Psoas muscle (tissue), 8 donors: ENCODE results near the gene VSNL1. TPM values are rescaled to one million over a fixed set of nuclear protein-coding genes. Genes with fewer than 3 reads are reported as not detected.

ENCODE experiments used
- ATAC-seq, 4 donors: fragments of 200-7000 bp; cut with Tn5 transposase; one replicate each; pipeline ENCODE4 v1.9.1; 2020; ENCODE audit warnings: moderate library complexity in 3 of 4, mild to moderate bottlenecking in 2 of 4
- DNase-seq, 2 donors: peaks; one replicate each; pipeline ENCODE4 v3.0.0-alpha.2; 2020
- H3K27ac ChIP-seq: fragments of 200-600 bp; one replicate; pipeline ENCODE4 v1.8.0; 2022
- H3K27me3 ChIP-seq, 3 donors: fragments of 200-600 bp in 1 of 3; one replicate each; pipeline versions ENCODE4 v1.6.1 to v1.8.0; 2013 to 2022; ENCODE audit warnings: low read length in 2 of 3, mild to moderate bottlenecking in 2 of 3, moderate library complexity in 1 of 3; ENCODE audit not compliant: insufficient read depth in 3 of 3
- H3K36me3 ChIP-seq, 2 donors: fragments of 200-600 bp in 1 of 2; one replicate each; pipeline versions ENCODE4 v1.6.1 to v1.8.0; 2013 to 2022; ENCODE audit warnings: low read depth in 1 of 2, mild to moderate bottlenecking in 1 of 2, moderate library complexity in 1 of 2; ENCODE audit not compliant: insufficient read depth in 1 of 2
- H3K4me1 ChIP-seq: fragments of 200-600 bp; one replicate; pipeline ENCODE4 v1.8.0; 2022
- H3K4me3 ChIP-seq: fragments of 200-600 bp; one replicate; pipeline ENCODE4 v1.8.0; 2022; ENCODE audit warnings: mild to moderate bottlenecking
- H3K9me3 ChIP-seq: fragments of 200-600 bp; one replicate; pipeline ENCODE4 v1.8.0; 2022
- whole genome bisulfite sequencing, 3 donors: extraction: QIAGEN DNeasy Blood & Tissue Kit; methylation state at CpG; one replicate each; pipeline versions ENCODE4 v1.1.6 to v1.1.7; 2013; 5-methylcytosine and 5-hydroxymethylcytosine counted together
- intact Hi-C, 2 donors: fragments of 100-400 bp; cut with DNase I; formaldehyde crosslinking; loops; one replicate each; pipeline versions ENCODE4 v1.11.0 to v1.14.2; 2022
- polyA plus RNA-seq, 3 donors: library from polyadenylated mRNA; stranded (reverse); fragments of 200-250 nt; gene quantifications; one replicate each; pipeline ENCODE4 v1.2.3, GENCODE V29; 2013
- total RNA-seq, 4 donors: library from RNA; stranded (reverse); fragmentation: NEBNext Ultra II Directional in 2 of 4; extraction: Animal tissue kit (Norgen Biotek cat#: 25700) in 2 of 4; gene quantifications; one replicate each; pipeline versions ENCODE4 v1.2.1 to v1.2.4, GENCODE V29; 2021 to 2023
- TF ChIP-seq, protein P1 (sequence below): fragments of 200-600 bp; IDR thresholded peaks from one replicate; pipeline ENCODE4 v1.8.0; 2022; ENCODE audit warnings: antibody characterized with exemption
- donor health status: healthy with polysubstance abuse.
- donor health status: DM: no; HTN: no; CAD: no; lungs with moderate emphysema.
- donor health status: Bipolar disorder and iron deficiency.
- donor health status: healthy.
- donor health status: DM: yes; HTN: yes; CAD: no.
- donor health status: DM: no; HTN: no; CAD: no.
- donor health status: DM: no; HTN: no; CAD: no.
- donor health status: DM: yes; HTN: yes; CAD: no.

VSNL1 gene
- total and polyA plus RNA-seq, 7 donors, result 0.05 to 0.52 (median 0.19) TPM; not detected in 3

DNA sequence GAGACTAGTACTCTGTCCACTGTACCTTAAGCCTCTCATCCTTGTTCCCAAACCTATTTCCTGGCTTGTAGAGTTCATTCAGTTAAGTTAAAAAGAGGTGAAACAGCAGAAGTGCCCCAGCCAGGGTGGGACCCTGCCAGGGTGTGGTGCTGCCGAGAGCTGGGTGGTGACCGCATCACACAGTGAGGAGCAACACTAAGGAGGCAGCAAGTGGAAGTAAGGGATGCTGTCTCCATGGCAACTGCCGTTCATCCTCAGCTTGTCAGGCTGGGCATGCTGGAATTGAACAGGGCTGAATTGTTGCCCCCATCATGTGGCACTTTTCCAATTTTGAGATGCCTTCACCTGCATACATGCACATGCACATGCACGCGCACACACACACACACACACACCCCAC is 77.0 kb downstream of the VSNL1 start:
- ATAC-seq, result no peak

DNA sequence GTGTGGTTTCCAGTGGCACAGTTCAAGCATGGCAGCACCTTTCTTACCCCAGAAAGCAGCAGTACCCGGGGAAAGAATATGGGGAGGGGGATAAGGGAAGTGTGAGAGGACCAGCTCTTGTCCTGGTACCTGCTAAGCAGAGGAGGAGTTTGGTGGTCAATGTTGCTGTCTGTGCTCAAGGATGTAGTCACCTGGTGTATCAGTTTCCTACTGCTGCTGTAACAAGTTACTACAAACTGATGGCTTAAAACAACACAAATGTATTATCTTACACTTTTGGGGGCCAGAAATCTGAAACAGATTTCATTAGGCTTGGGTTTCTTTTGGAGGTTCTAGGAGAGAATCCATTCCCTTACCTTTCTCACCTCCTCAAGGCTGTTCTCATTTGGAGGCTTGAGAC is 77.5 kb downstream of the VSNL1 start:
- TF ChIP-seq, protein P1, sequence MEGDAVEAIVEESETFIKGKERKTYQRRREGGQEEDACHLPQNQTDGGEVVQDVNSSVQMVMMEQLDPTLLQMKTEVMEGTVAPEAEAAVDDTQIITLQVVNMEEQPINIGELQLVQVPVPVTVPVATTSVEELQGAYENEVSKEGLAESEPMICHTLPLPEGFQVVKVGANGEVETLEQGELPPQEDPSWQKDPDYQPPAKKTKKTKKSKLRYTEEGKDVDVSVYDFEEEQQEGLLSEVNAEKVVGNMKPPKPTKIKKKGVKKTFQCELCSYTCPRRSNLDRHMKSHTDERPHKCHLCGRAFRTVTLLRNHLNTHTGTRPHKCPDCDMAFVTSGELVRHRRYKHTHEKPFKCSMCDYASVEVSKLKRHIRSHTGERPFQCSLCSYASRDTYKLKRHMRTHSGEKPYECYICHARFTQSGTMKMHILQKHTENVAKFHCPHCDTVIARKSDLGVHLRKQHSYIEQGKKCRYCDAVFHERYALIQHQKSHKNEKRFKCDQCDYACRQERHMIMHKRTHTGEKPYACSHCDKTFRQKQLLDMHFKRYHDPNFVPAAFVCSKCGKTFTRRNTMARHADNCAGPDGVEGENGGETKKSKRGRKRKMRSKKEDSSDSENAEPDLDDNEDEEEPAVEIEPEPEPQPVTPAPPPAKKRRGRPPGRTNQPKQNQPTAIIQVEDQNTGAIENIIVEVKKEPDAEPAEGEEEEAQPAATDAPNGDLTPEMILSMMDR, result no peak
- WGBS, 3 donors, result 80 to 88% (median 84%) methylated on average over 1 of the region's 1 CpG
- Histone ChIP-seq H3K27me3 (no peaks in the 10 kb centered on the region), H3K4me1 (no peaks in the 10 kb centered on the region), H3K9me3 (no peaks in the 10 kb centered on the region), H3K4me3 (no peak overlapping the region), H3K36me3 (no peaks in the 10 kb centered on the region), H3K27ac (no peak overlapping the region)
- no peak for DNase-seq
- intact Hi-C loops, result no loop called here
- no peak for ATAC-seq

More for the DNA sequence above, 77.0 kb downstream of the VSNL1 start:
- Histone ChIP-seq H3K4me3 (no peak overlapping the region), H3K36me3 (no peaks in the 10 kb centered on the region), H3K9me3 (no peaks in the 10 kb centered on the region), H3K4me1 (no peaks in the 10 kb centered on the region), H3K27me3 (no peaks in the 10 kb centered on the region), H3K27ac (no peak overlapping the region)
- no peak for DNase-seq
- TF ChIP-seq, protein P1, result no peak
- WGBS, 3 donors, result 88 to 91% (median 90%) methylated on average over 5 of the region's 5 CpGs
- intact Hi-C loops, result no loop called here

DNA sequence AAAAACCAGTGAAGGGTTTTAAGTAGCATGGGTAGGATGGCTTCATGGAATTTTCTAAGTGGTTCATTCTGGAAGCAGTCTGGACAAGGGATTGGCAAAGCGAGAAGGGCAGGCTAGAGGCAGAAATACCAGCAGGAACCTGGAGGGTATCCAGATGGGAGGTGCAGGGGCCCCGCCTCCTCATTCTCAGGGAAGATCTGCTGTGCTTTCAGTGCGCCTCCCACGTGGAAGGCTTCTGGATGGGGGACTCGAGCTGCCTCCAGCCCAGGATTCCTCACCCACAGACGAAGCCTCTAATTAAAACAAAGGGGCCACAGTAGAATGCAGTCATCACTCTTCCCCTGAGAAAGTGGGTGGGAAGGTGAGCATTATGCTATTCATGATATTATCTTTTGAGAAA is 79.8 kb downstream of the VSNL1 start:
- no peaks in the 10 kb centered on the region for H3K27me3 ChIP-seq
- intact Hi-C loops, result no loop called here

DNA sequence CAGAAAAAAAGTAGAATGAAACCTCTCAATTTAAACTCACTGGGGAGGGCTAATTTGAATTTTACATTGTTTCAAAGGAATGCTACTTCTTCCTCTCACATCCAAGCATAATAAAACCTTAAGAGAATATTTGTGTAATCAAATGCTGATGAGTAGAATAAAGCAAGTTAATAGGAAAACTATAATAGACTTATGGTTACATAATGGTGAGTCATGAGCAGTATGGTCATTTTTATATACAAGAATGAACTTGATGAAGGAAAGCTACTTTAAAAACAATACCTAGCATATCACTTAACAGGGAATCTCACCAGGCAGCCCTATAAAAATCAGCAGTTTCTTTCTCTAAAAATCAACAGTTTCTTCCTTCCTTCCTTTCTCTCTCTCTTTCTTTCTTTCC is 80.3 kb downstream of the VSNL1 start:
- DNase-seq (no peak), ATAC-seq (no peak)
- Histone ChIP-seq H3K27me3 (no peaks in the 10 kb centered on the region), H3K27ac (no peak overlapping the region), H3K36me3 (no peaks in the 10 kb centered on the region), H3K4me3 (no peak overlapping the region), H3K4me1 (no peaks in the 10 kb centered on the region), H3K9me3 (no peaks in the 10 kb centered on the region)
- TF ChIP-seq, protein P1, result no peak
- intact Hi-C loops, result no loop called here

More for the DNA sequence above, 79.8 kb downstream of the VSNL1 start:
- Histone ChIP-seq H3K4me1 (no peaks in the 10 kb centered on the region), H3K4me3 (no peak overlapping the region), H3K27ac (no peak overlapping the region), H3K36me3 (no peaks in the 10 kb centered on the region), H3K9me3 (no peaks in the 10 kb centered on the region)
- DNase-seq (no peak), ATAC-seq (no peak)
- WGBS, 3 donors, result 30 to 43% (median 40%) methylated on average over 6 of the region's 6 CpGs
- TF ChIP-seq, protein P1, result no peak

DNA sequence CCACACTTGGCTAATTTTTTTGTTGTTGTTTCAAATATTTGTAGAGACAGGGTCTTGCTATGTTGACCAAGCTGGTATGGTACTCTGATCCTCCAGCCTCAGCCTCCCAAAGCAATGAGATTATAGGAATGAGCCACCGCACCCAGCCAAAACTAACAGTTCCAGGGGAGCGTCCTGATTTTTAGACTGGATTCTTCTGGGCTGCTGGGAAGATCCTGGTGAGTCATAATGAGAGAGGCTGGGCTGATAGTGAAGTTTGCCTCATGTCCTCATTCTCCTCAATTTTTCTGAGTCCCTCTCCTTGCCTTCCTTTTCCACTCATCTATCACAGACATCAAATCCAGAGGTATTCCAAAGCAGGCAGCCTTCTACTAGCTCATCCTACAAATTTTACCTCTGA is 81.3 kb downstream of the VSNL1 start:
- ATAC-seq (no peak), DNase-seq (no peak)
- no peaks in the 10 kb centered on the region for H3K9me3 ChIP-seq
- WGBS, 3 donors, result 84 to 97% (median 92%) methylated on average over 2 of the region's 2 CpGs
- H3K27ac ChIP-seq, result no peak overlapping the region
- no peak overlapping the region for H3K4me3 ChIP-seq
- no peaks in the 10 kb centered on the region for H3K36me3 ChIP-seq
- intact Hi-C loops, result no loop called here
- TF ChIP-seq, protein P1, result no peak
- no peaks in the 10 kb centered on the region for H3K27me3 ChIP-seq
- no peaks in the 10 kb centered on the region for H3K4me1 ChIP-seq
